Activated CD8-positive, alpha-beta T cell treated with anti-CD3 and anti-CD28 coated beads, Interleukin-2, amount 10 ng/mL, durations not matched to agents 7 days and 5 days (primary cell): ENCODE data around the gene ORC4. TPM values are rescaled to one million over a fixed set of nuclear protein-coding genes. Genes with fewer than 3 reads are reported as not detected.

ENCODE experiments used
- ATAC-seq: fragments of 150-1000 bp; cut with Tn5 transposase; one replicate; pipeline ENCODE4 v1.10.0; 2021; ENCODE audit warnings: moderate library complexity
- CTCF ChIA-PET: fragments of 350-600 bp; sonication (Branson Sonifier 250); formaldehyde crosslinking; loops from one replicate; lab custom pipeline; 2021; ENCODE audit warnings: antibody characterized with exemption; lab: Charles Lee
- POLR2A ChIA-PET: fragments of 350-600 bp; sonication (Branson Sonifier 250); formaldehyde crosslinking; loops from one replicate; lab custom pipeline; 2021; ENCODE audit warnings: antibody characterized with exemption; lab: Charles Lee
- DNase-seq: peaks from one replicate; pipeline ENCODE4 v3.0.0-alpha.2; 2020
- H3K27ac Mint-ChIP-seq: one replicate; pipeline ENCODE4 v1.8.0; 2021; ENCODE audit warnings: mild to moderate bottlenecking, mixed read lengths
- H3K27me3 Mint-ChIP-seq: one replicate; pipeline ENCODE4 v1.8.0; 2021; ENCODE audit warnings: low read depth, mixed read lengths
- H3K36me3 Mint-ChIP-seq: one replicate; pipeline ENCODE4 v1.8.0; 2021; ENCODE audit warnings: low read depth, mixed read lengths
- H3K4me1 Mint-ChIP-seq: one replicate; pipeline ENCODE4 v1.8.0; 2021; ENCODE audit warnings: low read depth, mixed read lengths
- H3K4me3 Mint-ChIP-seq: one replicate; pipeline ENCODE4 v1.8.0; 2021; ENCODE audit warnings: mild to moderate bottlenecking, mixed read lengths
- H3K9me3 Mint-ChIP-seq: one replicate; pipeline ENCODE4 v1.8.0; 2022; ENCODE audit warnings: mixed read lengths; ENCODE audit not compliant: insufficient read depth
- total RNA-seq, 2 experiments: library from RNA; stranded (reverse); gene quantifications; one replicate each; pipeline ENCODE4 v1.2.3, GENCODE V29; 2021

ORC4 gene
- total RNA-seq, 2 experiments from 2014 or later: 25.2 to 31.5 TPM

GRCh38 chr2:148032215-148032614 is 11.7 kb upstream of the ORC4 start:
- Mint-ChIP-seq H3K4me1 (no peaks in the 10 kb centered on the region), H3K36me3 (peaks cover 1% of the 10 kb centered on the region), H3K27ac (no peak overlapping the region), H3K4me3 (no peak overlapping the region), H3K9me3 (no peaks in the 10 kb centered on the region), H3K27me3 (no peaks in the 10 kb centered on the region)
- ChIA-PET CTCF (no interaction called here), POLR2A (interaction anchor here (3.3 kb wide), 1 partner anchor 11 kb away, joined by 10 read pairs; the partner anchor contains the start of genes MBD5 and ORC4)
- no peak for DNase-seq
- no peak for ATAC-seq

- CTCF ChIA-PET: no interaction called here
Observed at GRCh38 chr2:148031152-148031551, 10.6 kb upstream of the ORC4 start.

GRCh38 chr2:148028781-148029180 is 8.2 kb upstream of the ORC4 start:
- ATAC-seq (no peak), DNase-seq (no peak)
- Mint-ChIP-seq H3K9me3 (no peaks in the 10 kb centered on the region), H3K27me3 (no peaks in the 10 kb centered on the region), H3K36me3 (peaks cover 3% of the 10 kb centered on the region), H3K27ac (no peak overlapping the region), H3K4me3 (no peak overlapping the region), H3K4me1 (peaks cover 16% of the 10 kb centered on the region)
- ChIA-PET CTCF (interaction anchor here (0.8 to 1.2 kb wide), 2 partner anchors 38 to 480 kb away, joined by 3 to 5 read pairs; no protein-coding TSS in a partner anchor), POLR2A (no interaction called here)

More at GRCh38 chr2:148031152-148031551, 10.6 kb upstream of the ORC4 start:
- DNase-seq: no peak
- POLR2A ChIA-PET: no interaction called here
- peaks cover under 1% of the 10 kb centered on the region for H3K4me1 Mint-ChIP-seq
- no peak for ATAC-seq
- no peaks in the 10 kb centered on the region for H3K27me3 Mint-ChIP-seq
- no peaks in the 10 kb centered on the region for H3K9me3 Mint-ChIP-seq
- H3K36me3 Mint-ChIP-seq: peaks cover 1% of the 10 kb centered on the region
- no peak overlapping the region for H3K4me3 Mint-ChIP-seq
- H3K27ac Mint-ChIP-seq: no peak overlapping the region

GRCh38 chr2:148027822-148028221 is 7.3 kb upstream of the ORC4 start:
- DNase-seq: no peak
- no peak overlapping the region for H3K4me3 Mint-ChIP-seq
- H3K27me3 Mint-ChIP-seq: no peaks in the 10 kb centered on the region
- no peak overlapping the region for H3K27ac Mint-ChIP-seq
- H3K9me3 Mint-ChIP-seq: no peaks in the 10 kb centered on the region
- H3K36me3 Mint-ChIP-seq: peaks cover 3% of the 10 kb centered on the region
- CTCF ChIA-PET: no interaction called here
- peaks cover 23% of the 10 kb centered on the region for H3K4me1 Mint-ChIP-seq
- POLR2A ChIA-PET: no interaction called here
- ATAC-seq: no peak

GRCh38 chr2:148026573-148026972 is 6.0 kb upstream of the ORC4 start:
- CTCF ChIA-PET: no interaction called here
- Mint-ChIP-seq H3K4me1 (peaks cover 27% of the 10 kb centered on the region), H3K27ac (no peak overlapping the region), H3K27me3 (no peaks in the 10 kb centered on the region), H3K4me3 (no peak overlapping the region), H3K9me3 (no peaks in the 10 kb centered on the region), H3K36me3 (peaks cover 3% of the 10 kb centered on the region)
- no peak for ATAC-seq
- no peak for DNase-seq
- POLR2A ChIA-PET: no interaction called here

GRCh38 chr2:148023861-148024260 is 3.3 kb upstream of the ORC4 start:
- H3K36me3 Mint-ChIP-seq: peaks cover 3% of the 10 kb centered on the region
- no peaks in the 10 kb centered on the region for H3K27me3 Mint-ChIP-seq
- peaks cover 36% of the 10 kb centered on the region for H3K4me1 Mint-ChIP-seq
- no peak for ATAC-seq
- H3K9me3 Mint-ChIP-seq: no peaks in the 10 kb centered on the region
- POLR2A ChIA-PET: no interaction called here
- H3K27ac Mint-ChIP-seq: peak overlapping the region; percentile 91
- peak; percentile 28 for DNase-seq
- peak overlapping the region; percentile 99 for H3K4me3 Mint-ChIP-seq
- CTCF ChIA-PET: interaction anchor here (2.1 kb wide), 1 partner anchor 486 kb away, joined by 9 read pairs; no protein-coding TSS in a partner anchor

GRCh38 chr2:148022882-148023281 is 2.3 kb upstream of the ORC4 start:
- H3K27ac Mint-ChIP-seq: peak overlapping the region; percentile 48
- POLR2A ChIA-PET: interaction anchor here (1.0 kb wide), 1 partner anchor 31 kb away, joined by 3 read pairs; no protein-coding TSS in a partner anchor
- H3K36me3 Mint-ChIP-seq: peaks cover 3% of the 10 kb centered on the region
- ATAC-seq (no peak), DNase-seq (no peak)
- peaks cover 44% of the 10 kb centered on the region for H3K4me1 Mint-ChIP-seq
- H3K9me3 Mint-ChIP-seq: no peaks in the 10 kb centered on the region
- CTCF ChIA-PET: interaction anchor here (1.3 to 2.1 kb wide), 2 partner anchors 10 to 487 kb away, joined by 3 to 9 read pairs; no protein-coding TSS in a partner anchor
- no peaks in the 10 kb centered on the region for H3K27me3 Mint-ChIP-seq
- peak overlapping the region; percentile 99 for H3K4me3 Mint-ChIP-seq

- no peak for ATAC-seq
- Mint-ChIP-seq H3K27ac (peak overlapping the region; percentile 95), H3K36me3 (peaks cover 3% of the 10 kb centered on the region), H3K27me3 (no peaks in the 10 kb centered on the region), H3K9me3 (no peaks in the 10 kb centered on the region), H3K4me1 (peaks cover 47% of the 10 kb centered on the region), H3K4me3 (peak overlapping the region; percentile 99)
- ChIA-PET CTCF (interaction anchor here (1.3 to 2.1 kb wide), 2 partner anchors 11 to 487 kb away, joined by 3 to 9 read pairs; no protein-coding TSS in a partner anchor), POLR2A (interaction anchor here (1.0 to 2.0 kb wide), 2 partner anchors 11 to 30 kb away, joined by 3 to 10 read pairs; no protein-coding TSS in a partner anchor)
- DNase-seq: no peak
Observed at GRCh38 chr2:148022351-148022750, 1.8 kb upstream of the ORC4 start.

GRCh38 chr2:148021886-148022285 is 1.3 kb upstream of the ORC4 start:
- DNase-seq: no peak
- POLR2A ChIA-PET: interaction anchor here (1.3 to 2.0 kb wide), 2 partner anchors 11 to 624 kb away, joined by 8 to 10 read pairs; no protein-coding TSS in a partner anchor
- Mint-ChIP-seq H3K9me3 (no peaks in the 10 kb centered on the region), H3K27me3 (no peaks in the 10 kb centered on the region), H3K27ac (peak overlapping the region; percentile 95), H3K4me1 (peaks cover 47% of the 10 kb centered on the region), H3K4me3 (peak overlapping the region; percentile 99), H3K36me3 (peaks cover 3% of the 10 kb centered on the region)
- ATAC-seq: no peak
- CTCF ChIA-PET: interaction anchor here (1.3 to 2.1 kb wide), 2 partner anchors 11 to 488 kb away, joined by 3 to 9 read pairs; no protein-coding TSS in a partner anchor

GRCh38 chr2:148021059-148021861 is 723 bp upstream of the ORC4 start, which contains the start of gene MBD5:
MBD5 (plus strand) TSS chr2:148021091.
- ChIA-PET CTCF (interaction anchor here (0.7 to 2.1 kb wide), 5 partner anchors 12 to 625 kb away, joined by 3 to 12 read pairs (median 3); no protein-coding TSS in a partner anchor), POLR2A (interaction anchor here (0.6 to 2.0 kb wide), 10 partner anchors 12 to 849 kb away, joined by 3 to 10 read pairs (median 3); no protein-coding TSS in a partner anchor)
- Mint-ChIP-seq H3K27ac (peak within 1 kb of the TSS; percentile 95), H3K4me3 (peak within 1 kb of the TSS; percentile 99), H3K4me1 (peaks cover 47% of the 10 kb centered on the region), H3K9me3 (no peaks in the 10 kb centered on the region), H3K36me3 (peaks cover 6% of the 10 kb centered on the region), H3K27me3 (no peaks in the 10 kb centered on the region)
- DNase-seq (peak; percentile 74), ATAC-seq (peak; percentile 59)

GRCh38 chr2:148014616-148015015 is 5.9 kb downstream of the ORC4 start:
- peaks cover 13% of the 10 kb centered on the region for H3K36me3 Mint-ChIP-seq
- H3K27me3 Mint-ChIP-seq: no peaks in the 10 kb centered on the region
- H3K4me1 Mint-ChIP-seq: peaks cover 21% of the 10 kb centered on the region
- H3K27ac Mint-ChIP-seq: no peak overlapping the region
- H3K9me3 Mint-ChIP-seq: no peaks in the 10 kb centered on the region
- CTCF ChIA-PET: interaction anchor here (1.2 kb wide), 1 partner anchor 494 kb away, joined by 3 read pairs; no protein-coding TSS in a partner anchor
- H3K4me3 Mint-ChIP-seq: no peak overlapping the region
- DNase-seq (no peak), ATAC-seq (no peak)
- POLR2A ChIA-PET: no interaction called here
